HL-60 (cell line): ENCODE results near the gene SMIM10.

Experiments
- GABPA ChIP-seq: IDR thresholded peaks from 2 replicates; pipeline ENCODE4 v1.6.1; 2012; ENCODE audit warnings: low read depth
- POLR2AphosphoS5 ChIP-seq: IDR thresholded peaks from 2 replicates; pipeline ENCODE4 v1.6.1; 2012; ENCODE audit warnings: low read depth
- TF ChIP-seq, protein P1 (sequence below): IDR thresholded peaks from one replicate; pipeline ENCODE4 v1.5.1; 2011; ENCODE audit warnings: low read length, control low read depth, inconsistent platforms; ENCODE audit not compliant: insufficient read depth

DNA sequence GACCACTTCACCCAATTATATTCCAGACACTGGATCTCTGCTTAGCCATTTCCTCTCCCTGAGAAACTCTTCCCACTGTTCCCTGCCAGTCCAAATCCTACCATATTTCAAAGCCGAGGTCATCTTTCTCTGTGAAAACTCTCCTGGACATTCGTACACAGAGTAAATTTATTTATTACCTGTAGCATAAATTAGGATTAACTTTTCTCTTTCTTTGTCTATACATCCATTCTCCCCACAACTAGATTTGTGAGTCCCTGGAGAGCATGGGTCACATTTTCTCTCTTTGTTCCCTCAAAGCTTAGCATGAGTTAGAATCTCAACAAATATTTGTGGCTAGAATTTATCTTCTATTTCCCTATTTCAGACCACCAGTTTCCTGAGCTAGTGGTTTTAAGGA is 27.8 kb upstream of the SMIM10 start:
- TF ChIP-seq, protein P1, sequence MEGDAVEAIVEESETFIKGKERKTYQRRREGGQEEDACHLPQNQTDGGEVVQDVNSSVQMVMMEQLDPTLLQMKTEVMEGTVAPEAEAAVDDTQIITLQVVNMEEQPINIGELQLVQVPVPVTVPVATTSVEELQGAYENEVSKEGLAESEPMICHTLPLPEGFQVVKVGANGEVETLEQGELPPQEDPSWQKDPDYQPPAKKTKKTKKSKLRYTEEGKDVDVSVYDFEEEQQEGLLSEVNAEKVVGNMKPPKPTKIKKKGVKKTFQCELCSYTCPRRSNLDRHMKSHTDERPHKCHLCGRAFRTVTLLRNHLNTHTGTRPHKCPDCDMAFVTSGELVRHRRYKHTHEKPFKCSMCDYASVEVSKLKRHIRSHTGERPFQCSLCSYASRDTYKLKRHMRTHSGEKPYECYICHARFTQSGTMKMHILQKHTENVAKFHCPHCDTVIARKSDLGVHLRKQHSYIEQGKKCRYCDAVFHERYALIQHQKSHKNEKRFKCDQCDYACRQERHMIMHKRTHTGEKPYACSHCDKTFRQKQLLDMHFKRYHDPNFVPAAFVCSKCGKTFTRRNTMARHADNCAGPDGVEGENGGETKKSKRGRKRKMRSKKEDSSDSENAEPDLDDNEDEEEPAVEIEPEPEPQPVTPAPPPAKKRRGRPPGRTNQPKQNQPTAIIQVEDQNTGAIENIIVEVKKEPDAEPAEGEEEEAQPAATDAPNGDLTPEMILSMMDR, result no peak
- TF ChIP-seq POLR2AphosphoS5 (no peak), GABPA (no peak)
